Stimulated activated CD4-positive, alpha-beta T cell treated with anti-CD3 and anti-CD28 coated beads, Interleukin-1b, Interleukin-23, amount 100 ng/mL, for 4 hours (primary cell): ENCODE results near the gene ZNF106.

Experiments
- DNase-seq, 2 donors: peaks; one replicate each; pipeline ENCODE4 v3.0.0-alpha.2; 2020; ENCODE audit warnings: low read depth in 2 of 2

ZNF106 gene

GRCh38 chr15:42367041-42367440 lies 123.9 kb downstream of the ZNF106 start:
- DNase-seq: no peak

GRCh38 chr15:42365921-42366550 lies 124.9 kb downstream of the ZNF106 start:
- DNase-seq: no peak

GRCh38 chr15:42364529-42364928 lies 126.4 kb downstream of the ZNF106 start:
- DNase-seq: no peak

GRCh38 chr15:42363942-42364341 lies 127.0 kb downstream of the ZNF106 start:
- DNase-seq: no peak

GRCh38 chr15:42363487-42363886 lies 127.5 kb downstream of the ZNF106 start:
- no peak for DNase-seq
